ENCODE measurements around the gene GLIS1. TPM values are rescaled to one million over a fixed set of nuclear protein-coding genes. Genes with fewer than 3 reads are reported as not detected.

Gene GLIS1
- total and polyA plus RNA-seq, 2 donors (not counting 3 experiments of a cell fraction or from before 2014, with no cell fraction given) = not detected

- H3K4me3 ChIP-seq (replicated peaks in 1 of 3; ENCODE audit: insufficient read depth in 1 of 3, low read depth in 1 of 3, low read length in 3 of 3) = no peak overlapping the region
- H3K9me3 ChIP-seq (replicated peaks; ENCODE audit: control insufficient read depth, insufficient read depth, low read length) = no peaks in the 10 kb centered on the region
- peaks cover 12 to 14% of the 10 kb centered on the region in 2 experiments for H3K27me3 ChIP-seq (ENCODE audit: control insufficient read depth in 2 of 2, insufficient read depth in 2 of 2, low read length in 2 of 2)
- dilution Hi-C loops (cut with MboI; ENCODE audit: extremely low pct_ligation_motif_present, low sequenced_read_pairs) (no loop called here), intact Hi-C loops (cut with micrococcal nuclease) (no loop called here)
- BruUV-seq (replicated peaks) = no TSS peak
- H3K36me3 ChIP-seq (ENCODE audit: control insufficient read depth in 2 of 2, extremely low read depth in 1 of 2, insufficient read depth in 2 of 2, low read length in 2 of 2) = no peaks in the 10 kb centered on the region
- no peak overlapping the region for H3K27ac ChIP-seq (ENCODE audit: insufficient read depth, low read depth, low read length)
- TF ChIP-seq MYC (IDR thresholded peaks at IDR 0.05; ENCODE audit: low read depth, low read length) = no peak
- TF ChIP-seq FOS (IDR thresholded peaks at IDR 0.05; ENCODE audit: borderline replicate concordance, insufficient read depth, low read length) = no peak
- no peak for TF ChIP-seq MAX (IDR thresholded peaks at IDR 0.05; ENCODE audit: insufficient read depth, insufficient read length)
- no peak for TF ChIP-seq CTCF (IDR thresholded peaks at IDR 0.05; ENCODE audit: extremely low read depth in 1 of 2, insufficient read depth in 1 of 2, low read depth in 1 of 2, low read length in 2 of 2)
- no peak for TF ChIP-seq JUN (IDR thresholded peaks at IDR 0.05; ENCODE audit: borderline replicate concordance, insufficient read depth, insufficient read length, low read depth)
- TF ChIP-seq POLR2A (IDR thresholded peaks at IDR 0.05; ENCODE audit: low read depth, low read length) = no peak
- no peak for TF ChIP-seq POLR2AphosphoS5 (IDR thresholded peaks at IDR 0.05; ENCODE audit: insufficient read depth, low read depth, low read length)
- TF ChIP-seq GATA2 (IDR thresholded peaks at IDR 0.05; ENCODE audit: insufficient read depth, insufficient read length, low read depth, low read length) = no peak
- no peak for TF ChIP-seq EZH2 (IDR thresholded peaks at IDR 0.05; ENCODE audit: borderline replicate concordance, low read depth, low read length, severe bottlenecking)
- POLR2A ChIA-PET = no interaction called here
- H3K4me1 ChIP-seq (ENCODE audit: control insufficient read depth, extremely low read depth, insufficient read depth, low read length) = no peaks in the 10 kb centered on the region
- DNase-seq (ENCODE audit: low read depth, low spot score) = no peak
- H3K9ac ChIP-seq (replicated peaks; ENCODE audit: extremely low read depth, insufficient read depth, low read length) = no peak overlapping the region
- H4K20me1 ChIP-seq (replicated peaks; ENCODE audit: control insufficient read depth, extremely low read depth, insufficient read depth, low read length) = no peaks in the 10 kb centered on the region
- H2AFZ ChIP-seq (ENCODE audit: low read depth, low read length) = no peak overlapping the region
- no peak for FAIRE-seq
- CTCF ChIA-PET = interaction anchor here (1.1 to 1.7 kb wide), 2 partner anchors 8 to 25 kb away, joined by 3 to 4 read pairs; no protein-coding TSS in a partner anchor
- no peaks in the 10 kb centered on the region for H3K79me2 ChIP-seq (ENCODE audit: control insufficient read depth, insufficient read depth, low read length)
- no peak overlapping the region for H3K4me2 ChIP-seq (ENCODE audit: insufficient read depth, low read length)
- no peaks in the 10 kb centered on the region for H3K9me1 ChIP-seq (replicated peaks; ENCODE audit: control insufficient read depth, extremely low read depth, insufficient read depth, low read length)
Measured at GRCh38 chr1:53690411-53690810, 48.6 kb downstream of the GLIS1 start.
